Measurements from ENCODE around the gene ALAS1.
A peak's percentile ranks its signal among the peaks of the same experiment; 100 is the strongest.

ALAS1 gene

GRCh38 chr3:52234516-52235447 is 36.8 kb downstream of the ALAS1 start:
- DNase-seq (ENCODE audit: low read depth), result no peak

- DNase-seq (ENCODE audit: low read depth), result no peak
These were observed 38.5 kb downstream of the ALAS1 start for GRCh38 chr3:52236424-52236886.

- no peak for DNase-seq (ENCODE audit: low read depth)
These were observed 39.2 kb downstream of the ALAS1 start for GRCh38 chr3:52237006-52237656.

- DNase-seq (ENCODE audit: low read depth), result peak; percentile 93
These were observed 39.8 kb downstream of the ALAS1 start for GRCh38 chr3:52237657-52238172.

- DNase-seq (ENCODE audit: low read depth), result peak; percentile 25
These were observed 40.3 kb downstream of the ALAS1 start for GRCh38 chr3:52238193-52238760.

- peak; percentile 83 for DNase-seq (ENCODE audit: low read depth)
These were observed 41.1 kb downstream of the ALAS1 start, which contains the start of gene TWF2 for GRCh38 chr3:52238761-52239701. Gene TWF2, minus strand, starts transcription at chr3:52239158. Its CDS starts 142 bp downstream, at chr3:52239016.

- peak; percentile 71 for DNase-seq (ENCODE audit: low read depth)
These were observed 42.3 kb downstream of the ALAS1 start for GRCh38 chr3:52240059-52240885.

- no peak for DNase-seq (ENCODE audit: low read depth)
These were observed 43.0 kb downstream of the ALAS1 start for GRCh38 chr3:52240886-52241370.

- DNase-seq (ENCODE audit: low read depth), result no peak
These were observed 44.1 kb downstream of the ALAS1 start for GRCh38 chr3:52242039-52242438.

GRCh38 chr3:52243791-52244628 is 46.0 kb downstream of the ALAS1 start:
- peak; percentile 89 for DNase-seq (ENCODE audit: low read depth)

- DNase-seq (ENCODE audit: low read depth), result peak; percentile 67
These were observed 47.6 kb downstream of the ALAS1 start, which contains the start of gene PPM1M for GRCh38 chr3:52245322-52246263. Gene PPM1M, plus strand, starts transcription at chr3:52245759. Its CDS starts 66 bp downstream, at chr3:52245825.

- DNase-seq (ENCODE audit: low read depth), result no peak
These were observed 48.3 kb downstream of the ALAS1 start for GRCh38 chr3:52246264-52246620.

GRCh38 chr3:52246728-52247408 is 48.9 kb downstream of the ALAS1 start:
- DNase-seq (ENCODE audit: low read depth), result no peak

- DNase-seq (ENCODE audit: low read depth), result no peak
These were observed 49.6 kb downstream of the ALAS1 start for GRCh38 chr3:52247409-52248164.

- no peak for DNase-seq (ENCODE audit: low read depth)
These were observed 50.2 kb downstream of the ALAS1 start for GRCh38 chr3:52248165-52248541.

- no peak for DNase-seq (ENCODE audit: low read depth)
These were observed 51.0 kb downstream of the ALAS1 start for GRCh38 chr3:52248816-52249547.

Measured in ELR (cell line).